Posterior cingulate gyrus (tissue), 11 donors: Measurements from ENCODE around the gene HHIP.

Experiments
- DNase-seq, 10 donors: peaks; one replicate each; pipeline versions ENCODE4 v3.0.0 to v3.0.0-alpha.2; 2020 to 2021; ENCODE audit warnings: mixed read lengths in 3 of 10
- intact Hi-C: fragments of 100-400 bp; cut with DNase I; formaldehyde crosslinking; loops from one replicate; pipeline ENCODE4 v1.15.1; 2023

The HHIP gene

GRCh38 chr4:144701683-144702233, 55.8 kb downstream of the HHIP start:
- DNase-seq = no peak
- intact Hi-C loops = no loop called here

- intact Hi-C loops = no loop called here
Measured at GRCh38 chr4:144703494-144703893, 57.5 kb downstream of the HHIP start.

GRCh38 chr4:144705601-144706590, 59.9 kb downstream of the HHIP start:
- intact Hi-C loops = no loop called here
- no peak for DNase-seq

More at GRCh38 chr4:144703494-144703893, 57.5 kb downstream of the HHIP start:
- DNase-seq = no peak

GRCh38 chr4:144709159-144709558, 63.2 kb downstream of the HHIP start:
- DNase-seq = no peak
- intact Hi-C loops = no loop called here

- DNase-seq = peak in 3 of 10 donors; percentile 9 to 47 (median 28)
- intact Hi-C loops = loop anchor here (5.0 kb wide), 1 partner anchor 63 kb away; the partner anchor contains the start of gene HHIP
Measured at GRCh38 chr4:144709793-144710525, 64.0 kb downstream of the HHIP start.

- intact Hi-C loops = loop anchor here (5.0 kb wide), 1 partner anchor 63 kb away; the partner anchor contains the start of gene HHIP
- no peak for DNase-seq
Measured at GRCh38 chr4:144710526-144710912, 64.6 kb downstream of the HHIP start.

GRCh38 chr4:144711700-144712456, 65.9 kb downstream of the HHIP start:
- no peak for DNase-seq
- intact Hi-C loops = loop anchor here (5.0 kb wide), 1 partner anchor 65 kb away; the partner anchor contains the start of gene HHIP

GRCh38 chr4:144712775-144713174, 66.8 kb downstream of the HHIP start:
- intact Hi-C loops = loop anchor here (5.0 kb wide), 1 partner anchor 65 kb away; the partner anchor contains the start of gene HHIP
- no peak for DNase-seq

GRCh38 chr4:144714166-144714565, 68.2 kb downstream of the HHIP start:
- no peak for DNase-seq
- intact Hi-C loops = loop anchor here (5.0 kb wide), 1 partner anchor 67 kb away; the partner anchor contains the start of gene HHIP

GRCh38 chr4:144715230-144715629, 69.3 kb downstream of the HHIP start:
- DNase-seq = no peak
- intact Hi-C loops = no loop called here

- intact Hi-C loops = no loop called here
- DNase-seq = no peak
Measured at GRCh38 chr4:144716778-144717177, 70.8 kb downstream of the HHIP start.

- intact Hi-C loops = no loop called here
- DNase-seq = no peak
Measured at GRCh38 chr4:144718958-144719512, 73.1 kb downstream of the HHIP start.

- intact Hi-C loops = no loop called here
- no peak for DNase-seq
Measured at GRCh38 chr4:144720491-144720890, 74.5 kb downstream of the HHIP start.

GRCh38 chr4:144721994-144722393, 76.0 kb downstream of the HHIP start:
- DNase-seq = no peak
- intact Hi-C loops = no loop called here

GRCh38 chr4:144723471-144723870, 77.5 kb downstream of the HHIP start:
- intact Hi-C loops = no loop called here
- DNase-seq = no peak

GRCh38 chr4:144729175-144729574, 83.2 kb downstream of the HHIP start:
- no peak for DNase-seq
- intact Hi-C loops = no loop called here

- no peak for DNase-seq
- intact Hi-C loops = no loop called here
Measured at GRCh38 chr4:144732584-144733428, 86.8 kb downstream of the HHIP start.

GRCh38 chr4:144733566-144733965, 87.6 kb downstream of the HHIP start:
- no peak for DNase-seq
- intact Hi-C loops = no loop called here

GRCh38 chr4:144734522-144734921, 88.6 kb downstream of the HHIP start:
- intact Hi-C loops = no loop called here

More at GRCh38 chr4:144734522-144734921, 88.6 kb downstream of the HHIP start:
- no peak for DNase-seq
